T-helper 17 cell (primary cell): Measurements from ENCODE around the gene UIMC1. TPM values are rescaled to one million over a fixed set of nuclear protein-coding genes. Genes with fewer than 3 reads are reported as not detected.

Source experiments
- ATAC-seq: fragments of 150-1000 bp; cut with Tn5 transposase; 2 replicates; pipeline ENCODE4 v1.10.0; 2021; ENCODE audit warnings: mild to moderate bottlenecking, moderate library complexity
- DNase-seq, 3 donors: peaks; one replicate each; pipeline versions ENCODE4 v3.0.0 to v3.0.0-alpha.2; 2020 to 2021
- H3K9me3 ChIP-seq: one replicate; pipeline ENCODE4 v1.7.0; 2013; ENCODE audit warnings: low read length, mild to moderate bottlenecking; ENCODE audit not compliant: control insufficient read depth, poor library complexity, severe bottlenecking
- H3K27ac Mint-ChIP-seq: one replicate; pipeline ENCODE4 v1.8.0; 2022; ENCODE audit warnings: mild to moderate bottlenecking, moderate library complexity, mixed read lengths
- H3K27me3 Mint-ChIP-seq: one replicate; pipeline ENCODE4 v1.8.0; 2022; ENCODE audit warnings: mixed read lengths
- H3K36me3 Mint-ChIP-seq: one replicate; pipeline ENCODE4 v1.8.0; 2022; ENCODE audit warnings: low read depth, mixed read lengths
- H3K4me1 Mint-ChIP-seq: one replicate; pipeline ENCODE4 v1.8.0; 2022; ENCODE audit warnings: mild to moderate bottlenecking, mixed read lengths
- H3K4me3 Mint-ChIP-seq: one replicate; pipeline ENCODE4 v1.8.0; 2022; ENCODE audit warnings: mild to moderate bottlenecking, moderate library complexity, mixed read lengths
- total RNA-seq, 4 donors: library from RNA in 2 of 4; stranded (reverse) in 2 of 4; gene quantifications; one replicate each; pipeline ENCODE4 v1.2.3 and lab custom pipeline; 2022 to 2026

The UIMC1 gene
- total RNA-seq, 2 donors from 2014 or later, result 57.6 to 65.3 TPM

- peaks cover 3% of the 10 kb centered on the region for H3K36me3 Mint-ChIP-seq
- ATAC-seq (no peak), DNase-seq (peak in 1 of 3 donors; percentile 1)
- H3K27me3 Mint-ChIP-seq, result peaks cover 20% of the 10 kb centered on the region
- no peaks in the 10 kb centered on the region for H3K9me3 ChIP-seq
- H3K4me1 Mint-ChIP-seq, result peaks cover 4% of the 10 kb centered on the region
- H3K27ac Mint-ChIP-seq, result no peak overlapping the region
- H3K4me3 Mint-ChIP-seq, result no peak overlapping the region
These were observed 115.9 kb downstream of the UIMC1 start for GRCh38 chr5:176890455-176891330.

- H3K4me1 Mint-ChIP-seq, result peaks cover 9% of the 10 kb centered on the region
- ATAC-seq, result no peak
- no peaks in the 10 kb centered on the region for H3K9me3 ChIP-seq
- H3K27ac Mint-ChIP-seq, result no peak overlapping the region
- peaks cover 3% of the 10 kb centered on the region for H3K36me3 Mint-ChIP-seq
- peak in 1 of 3 donors; percentile 1 for DNase-seq
- H3K4me3 Mint-ChIP-seq, result no peak overlapping the region
- H3K27me3 Mint-ChIP-seq, result peaks cover 20% of the 10 kb centered on the region
These were observed 117.0 kb downstream of the UIMC1 start for GRCh38 chr5:176889321-176890280.

GRCh38 chr5:176888865-176889165 is 117.8 kb downstream of the UIMC1 start:
- ATAC-seq, result no peak
- Mint-ChIP-seq H3K27me3 (peaks cover 20% of the 10 kb centered on the region), H3K4me3 (no peak overlapping the region), H3K27ac (no peak overlapping the region), H3K36me3 (peaks cover 3% of the 10 kb centered on the region), H3K4me1 (peaks cover 10% of the 10 kb centered on the region)
- no peaks in the 10 kb centered on the region for H3K9me3 ChIP-seq
- DNase-seq, result no peak

GRCh38 chr5:176888016-176888864 is 118.3 kb downstream of the UIMC1 start:
- H3K27me3 Mint-ChIP-seq, result peaks cover 15% of the 10 kb centered on the region
- H3K4me3 Mint-ChIP-seq, result no peak overlapping the region
- no peak overlapping the region for H3K27ac Mint-ChIP-seq
- H3K36me3 Mint-ChIP-seq, result peaks cover 3% of the 10 kb centered on the region
- no peak for DNase-seq
- H3K4me1 Mint-ChIP-seq, result peaks cover 10% of the 10 kb centered on the region
- H3K9me3 ChIP-seq, result no peaks in the 10 kb centered on the region
- ATAC-seq, result no peak

- Mint-ChIP-seq H3K4me3 (no peak overlapping the region), H3K27ac (no peak overlapping the region), H3K36me3 (peaks cover 3% of the 10 kb centered on the region), H3K4me1 (peaks cover 13% of the 10 kb centered on the region), H3K27me3 (peaks cover 18% of the 10 kb centered on the region)
- no peak for DNase-seq
- H3K9me3 ChIP-seq, result no peaks in the 10 kb centered on the region
- no peak for ATAC-seq
These were observed 119.2 kb downstream of the UIMC1 start for GRCh38 chr5:176887252-176887849.

GRCh38 chr5:176886336-176887251 is 120.0 kb downstream of the UIMC1 start:
- peaks cover 2% of the 10 kb centered on the region for H3K36me3 Mint-ChIP-seq
- H3K27me3 Mint-ChIP-seq, result peaks cover 13% of the 10 kb centered on the region
- H3K4me1 Mint-ChIP-seq, result peaks cover 11% of the 10 kb centered on the region
- ATAC-seq (no peak), DNase-seq (no peak)
- no peak overlapping the region for H3K27ac Mint-ChIP-seq
- peak overlapping the region; percentile 12 for H3K4me3 Mint-ChIP-seq
- no peaks in the 10 kb centered on the region for H3K9me3 ChIP-seq

- H3K9me3 ChIP-seq, result no peaks in the 10 kb centered on the region
- no peak overlapping the region for H3K4me3 Mint-ChIP-seq
- H3K27me3 Mint-ChIP-seq, result peaks cover 17% of the 10 kb centered on the region
- H3K4me1 Mint-ChIP-seq, result peaks cover 8% of the 10 kb centered on the region
- no peak overlapping the region for H3K27ac Mint-ChIP-seq
- H3K36me3 Mint-ChIP-seq, result peaks cover 2% of the 10 kb centered on the region
- ATAC-seq, result no peak
- no peak for DNase-seq
These were observed 122.0 kb downstream of the UIMC1 start for GRCh38 chr5:176884571-176884890.

- H3K9me3 ChIP-seq, result no peaks in the 10 kb centered on the region
- no peak for DNase-seq
- H3K36me3 Mint-ChIP-seq, result peaks cover 2% of the 10 kb centered on the region
- H3K4me3 Mint-ChIP-seq, result no peak overlapping the region
- H3K4me1 Mint-ChIP-seq, result peaks cover 8% of the 10 kb centered on the region
- H3K27me3 Mint-ChIP-seq, result peaks cover 18% of the 10 kb centered on the region
- no peak for ATAC-seq
- H3K27ac Mint-ChIP-seq, result no peak overlapping the region
These were observed 122.6 kb downstream of the UIMC1 start for GRCh38 chr5:176883700-176884570.

GRCh38 chr5:176882567-176882903 is 124.0 kb downstream of the UIMC1 start:
- no peak for DNase-seq
- H3K9me3 ChIP-seq, result no peaks in the 10 kb centered on the region
- Mint-ChIP-seq H3K4me1 (peaks cover 8% of the 10 kb centered on the region), H3K27me3 (peaks cover 24% of the 10 kb centered on the region), H3K27ac (no peak overlapping the region), H3K4me3 (no peak overlapping the region), H3K36me3 (peaks cover 2% of the 10 kb centered on the region)
- ATAC-seq, result no peak

- peaks cover 25% of the 10 kb centered on the region for H3K27me3 Mint-ChIP-seq
- H3K27ac Mint-ChIP-seq, result no peak overlapping the region
- peaks cover 8% of the 10 kb centered on the region for H3K4me1 Mint-ChIP-seq
- DNase-seq, result no peak
- no peaks in the 10 kb centered on the region for H3K9me3 ChIP-seq
- H3K4me3 Mint-ChIP-seq, result no peak overlapping the region
- no peak for ATAC-seq
- peaks cover 2% of the 10 kb centered on the region for H3K36me3 Mint-ChIP-seq
These were observed 124.6 kb downstream of the UIMC1 start for GRCh38 chr5:176881816-176882566.
